Hepatic stellate cell (primary cell): Measurements from ENCODE around the gene UGT1A5.

ENCODE experiments used
- DNase-seq: peaks from one replicate; pipeline ENCODE4 v3.0.0; 2011; ENCODE audit warnings: low spot score

Gene UGT1A5

DNA sequence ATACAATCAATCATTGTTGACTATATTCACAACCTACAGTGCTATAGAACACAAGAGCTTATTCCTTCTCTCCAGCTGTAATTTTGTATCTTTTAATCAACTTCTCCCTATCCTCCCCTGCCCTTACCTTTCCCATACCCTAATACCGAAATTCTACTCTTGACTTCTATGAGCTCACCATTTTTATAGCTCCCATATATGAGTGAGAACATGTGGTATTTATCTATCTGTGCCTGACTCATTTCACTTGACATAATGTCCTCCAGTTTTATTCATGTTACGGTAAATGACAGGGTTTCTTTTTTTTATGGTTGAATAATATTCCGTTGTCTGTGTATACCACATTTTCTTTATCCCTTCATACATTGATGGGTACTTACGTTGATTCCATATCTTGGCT is 68.1 kb downstream of the UGT1A5 start:
- DNase-seq: no peak

DNA sequence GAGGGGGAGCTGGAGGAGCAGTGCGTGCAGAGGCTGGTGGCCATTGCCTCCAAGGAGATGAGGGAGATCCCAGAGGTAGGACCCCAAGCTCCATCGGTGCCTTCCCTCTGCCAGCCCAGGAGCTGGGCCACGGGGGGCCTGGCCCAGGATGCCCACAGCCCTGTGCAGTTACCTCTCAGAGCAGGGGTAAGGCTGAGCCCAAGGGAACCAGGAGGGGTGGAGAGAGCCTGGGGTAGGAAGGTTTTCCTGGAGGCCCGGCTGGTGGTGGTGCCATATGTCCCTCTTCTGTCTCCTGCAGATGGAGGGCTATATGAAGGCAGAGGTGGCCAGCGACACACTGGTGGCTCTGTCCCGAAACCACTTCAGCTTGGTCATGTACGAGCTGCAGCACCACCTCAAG is 76.8 kb downstream of the UGT1A5 start:
- DNase-seq: no peak

DNA sequence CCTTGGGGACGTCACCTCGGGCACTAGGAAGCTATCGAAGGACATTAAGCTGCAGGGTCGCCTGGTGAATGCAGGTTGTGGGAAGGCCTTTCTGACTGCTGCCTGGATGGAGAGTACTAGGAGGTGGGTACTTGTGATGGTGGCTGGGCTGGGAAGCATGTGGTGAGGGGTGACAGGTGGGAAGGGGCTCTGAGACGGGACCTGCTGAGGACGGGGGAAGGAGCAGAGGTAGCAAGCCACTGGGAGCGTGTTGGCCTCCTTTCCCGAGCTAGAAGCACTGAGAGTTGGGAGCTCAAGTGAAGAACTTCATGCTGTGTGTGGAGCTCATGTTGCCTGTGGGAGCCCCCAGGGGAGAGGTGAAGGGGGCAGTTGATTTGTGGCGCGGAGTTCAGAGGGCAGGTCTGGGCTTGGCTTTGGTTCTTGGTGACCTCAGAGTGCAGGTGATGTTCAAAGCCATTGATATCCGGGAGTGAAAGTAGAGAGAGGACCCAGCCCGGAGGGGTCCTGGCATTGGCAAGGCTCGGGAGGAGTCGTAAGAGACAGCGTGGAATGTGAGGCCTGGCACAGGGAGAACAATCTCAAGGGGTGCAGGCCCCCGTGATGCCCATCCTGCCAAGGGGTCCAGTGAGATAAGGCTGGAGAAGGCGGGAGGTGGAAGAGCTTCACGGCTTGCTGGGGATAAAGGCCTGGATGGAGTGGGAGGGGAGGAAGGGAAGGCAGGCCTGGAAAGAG is 78.6 kb downstream of the UGT1A5 start:
- DNase-seq: no peak

DNA sequence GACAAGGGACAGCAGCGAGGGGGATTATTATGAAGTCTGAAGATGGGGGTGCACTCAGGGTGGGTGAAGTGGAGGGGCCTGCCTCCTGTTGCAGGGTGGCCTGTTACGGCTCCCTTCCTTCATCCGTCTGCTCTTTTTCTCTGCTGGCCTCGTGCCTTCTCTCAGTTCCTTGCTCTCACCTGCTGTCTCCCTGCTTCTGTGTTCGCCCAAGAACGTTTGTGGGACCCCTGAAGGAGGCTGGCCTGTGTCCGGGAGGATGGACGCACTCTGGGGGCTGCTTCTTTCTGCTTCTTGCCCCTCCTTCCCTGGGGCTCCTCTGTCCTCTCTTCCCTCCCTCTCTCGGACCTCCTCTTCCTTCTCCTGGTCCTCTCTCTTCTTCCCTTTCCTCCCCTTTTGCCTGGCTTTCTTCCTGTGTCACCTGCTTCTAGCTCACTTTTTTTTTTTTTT is 79.2 kb downstream of the UGT1A5 start:
- DNase-seq: no peak

DNA sequence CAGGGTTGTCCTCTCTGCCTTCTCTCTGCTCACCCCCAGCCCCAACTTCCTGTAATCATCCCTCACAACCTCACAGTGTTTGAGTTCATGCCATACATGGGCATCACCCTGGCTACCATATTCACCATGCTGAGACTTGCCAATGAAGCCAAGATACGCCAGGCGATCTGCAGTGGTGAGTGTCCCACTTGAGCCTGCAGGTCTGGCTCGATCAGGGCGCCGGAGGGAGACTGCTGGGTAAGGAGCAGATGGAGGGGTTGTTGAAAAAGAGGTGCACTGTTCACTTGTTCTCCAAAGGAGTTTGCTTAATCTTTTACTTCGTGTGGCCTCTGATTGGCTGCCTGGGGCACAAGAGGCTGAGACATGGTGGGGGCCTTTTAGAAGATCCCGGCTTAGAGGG is 80.0 kb downstream of the UGT1A5 start:
- no peak for DNase-seq

DNA sequence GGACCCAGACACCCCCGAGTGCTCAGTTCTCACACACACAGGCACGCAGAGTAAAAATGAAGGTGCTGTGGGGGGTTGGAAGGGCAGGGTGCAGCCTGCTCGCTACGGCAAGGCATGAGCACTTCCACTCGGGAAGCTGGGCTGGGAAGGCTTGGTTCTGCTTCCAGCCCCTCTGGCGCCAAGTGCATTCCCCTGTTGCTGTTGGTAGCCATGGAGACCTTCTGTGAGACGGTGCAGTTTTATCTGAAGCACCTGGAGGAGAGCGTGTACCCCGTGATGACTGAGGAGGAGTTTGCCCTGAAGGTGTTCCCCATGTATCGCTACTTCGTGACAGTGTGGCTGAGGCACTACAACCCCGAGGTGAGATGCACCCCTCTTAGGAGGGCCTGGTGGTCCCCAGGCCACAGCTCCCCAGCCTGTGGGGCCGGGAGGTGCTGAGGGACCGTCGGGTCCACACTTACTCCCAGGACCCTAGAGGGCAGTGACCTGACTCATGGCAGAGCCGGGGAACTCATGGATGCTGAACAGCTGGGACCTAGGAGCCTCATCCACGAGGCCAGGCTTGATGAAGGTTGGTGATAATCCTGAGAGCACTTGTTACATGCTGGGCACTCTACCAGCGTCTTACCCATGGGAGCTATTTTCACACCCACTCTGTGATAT is 80.9 kb downstream of the UGT1A5 start:
- DNase-seq: no peak

DNA sequence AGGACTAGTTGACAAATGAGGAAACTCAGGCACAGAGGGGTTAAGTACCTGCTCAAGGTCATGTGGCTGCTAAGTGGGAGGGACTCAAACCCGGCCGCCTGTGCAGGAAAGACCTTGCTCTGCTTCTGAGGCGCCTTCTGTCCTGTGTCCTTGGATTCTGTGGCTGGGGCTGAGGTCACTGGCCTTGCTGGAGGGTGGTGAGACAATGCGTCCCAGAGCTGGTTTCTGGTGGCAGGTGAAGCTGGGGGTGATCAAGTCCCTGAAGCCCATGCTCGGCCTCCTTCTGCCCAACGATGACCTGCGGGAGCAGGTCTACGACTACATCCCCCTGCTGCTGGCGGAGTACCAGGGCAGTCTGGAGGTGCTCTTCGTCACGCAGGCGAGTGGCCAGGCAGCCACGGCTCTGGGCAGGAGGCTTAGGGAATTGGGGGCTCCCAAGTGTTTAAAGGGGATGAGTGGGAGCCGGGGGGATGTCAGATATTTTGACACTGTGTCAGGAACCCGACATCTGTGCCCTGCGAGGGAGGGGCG is 81.5 kb downstream of the UGT1A5 start:
- DNase-seq: no peak

DNA sequence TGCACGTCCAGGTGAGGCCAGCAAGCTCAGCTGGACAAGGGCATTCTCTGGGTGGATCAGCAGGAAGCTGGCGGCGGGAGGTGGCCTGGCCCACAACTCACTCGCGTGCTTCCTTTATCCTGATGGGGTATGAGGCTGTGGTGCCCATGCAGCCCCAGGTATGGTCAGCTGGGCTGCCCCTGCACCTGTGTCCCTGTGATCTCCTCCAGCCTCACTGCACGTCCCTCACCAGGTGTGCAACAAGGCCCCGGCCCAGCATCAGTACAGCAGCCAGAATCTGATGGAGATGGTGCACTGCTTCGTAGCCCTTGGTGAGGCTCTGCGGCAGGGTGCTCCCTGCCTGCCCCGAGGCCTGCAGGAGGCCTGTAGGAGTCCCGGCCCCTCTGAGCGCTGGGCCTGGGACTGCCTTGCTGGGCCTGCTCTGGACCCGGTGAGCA is 83.0 kb downstream of the UGT1A5 start:
- DNase-seq: no peak

DNA sequence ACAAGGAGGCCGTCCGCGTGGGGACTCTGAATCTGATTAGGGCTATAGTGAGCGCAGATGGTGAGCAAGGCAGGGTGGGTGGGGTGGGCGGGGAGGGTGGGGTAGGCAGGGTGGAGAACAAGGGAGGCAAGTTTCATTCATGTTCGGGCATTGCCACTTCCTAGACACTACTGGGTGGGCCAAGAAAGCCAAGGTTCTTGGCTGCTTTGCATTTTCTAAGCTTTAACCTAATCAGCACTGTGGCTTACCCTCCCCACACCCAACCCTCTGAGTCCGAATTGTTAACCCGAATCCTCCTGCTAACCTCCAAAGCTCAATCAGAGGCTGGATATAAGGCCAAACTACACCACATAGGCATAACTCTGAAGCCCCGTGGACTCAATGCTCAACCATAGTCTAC is 83.5 kb downstream of the UGT1A5 start:
- DNase-seq: no peak

DNA sequence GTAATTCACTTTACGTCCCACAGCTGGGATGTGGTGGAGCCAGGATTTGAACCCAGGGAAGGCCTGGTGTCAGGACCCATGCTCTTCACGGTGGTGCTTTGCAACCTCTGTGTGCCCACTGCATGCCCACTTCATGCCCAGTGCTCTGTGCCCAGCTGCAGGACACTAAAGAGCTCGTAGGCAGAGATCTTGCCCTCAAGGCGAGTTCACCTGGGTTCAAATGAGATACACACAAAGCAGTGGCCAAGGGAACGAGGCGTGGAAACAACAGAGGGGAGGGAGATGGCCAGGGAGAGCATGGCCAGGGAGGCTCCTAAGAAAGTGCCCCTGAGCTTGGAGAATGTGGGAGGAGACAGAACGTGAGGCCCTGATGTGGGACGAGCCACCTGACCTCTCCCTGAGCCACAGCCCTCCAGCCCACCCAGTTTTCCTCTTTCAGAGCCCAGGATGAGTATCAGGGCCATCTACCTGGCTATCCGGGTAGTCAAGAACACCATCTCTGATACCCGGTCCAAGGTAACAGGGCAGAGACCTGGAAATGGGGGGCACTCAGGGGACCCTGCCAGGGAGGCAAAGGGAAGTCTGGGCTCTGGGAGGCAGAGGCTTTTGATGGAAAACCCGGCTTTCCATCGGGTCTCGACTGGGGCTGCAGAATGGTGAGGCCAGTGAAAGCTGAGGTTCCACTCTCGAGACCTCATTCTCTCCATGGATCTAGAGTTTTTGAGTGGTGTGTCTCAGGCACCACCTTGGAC is 85.8 kb downstream of the UGT1A5 start:
- DNase-seq: no peak

DNA sequence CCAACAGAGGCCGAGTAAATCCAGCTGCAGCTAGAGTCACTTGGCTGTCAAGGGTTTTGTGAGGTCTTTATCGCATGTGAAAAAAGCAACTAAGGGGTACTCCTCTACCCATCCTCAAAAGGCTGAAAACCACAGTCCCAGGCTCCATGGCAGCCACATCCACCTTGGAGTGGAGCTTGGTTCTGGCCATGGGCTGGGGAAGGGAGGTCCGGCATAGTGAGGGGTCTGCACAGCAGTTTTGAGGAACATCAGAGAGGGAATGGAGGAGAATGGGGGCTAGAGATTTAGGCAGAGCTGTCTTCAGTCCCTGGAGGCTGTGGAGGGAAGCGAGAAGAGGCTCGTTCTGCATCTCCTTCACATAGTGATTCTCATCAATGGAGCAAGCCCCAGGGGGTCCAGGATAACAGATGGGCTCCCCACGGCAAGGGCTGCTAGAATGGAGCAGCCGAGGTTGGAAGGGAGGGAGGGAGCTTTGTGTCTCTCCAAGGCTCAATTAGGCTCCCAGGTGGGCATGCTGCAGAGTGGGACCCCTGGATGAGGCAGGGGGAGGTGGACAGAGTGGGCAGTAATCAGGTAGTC is 86.5 kb downstream of the UGT1A5 start:
- DNase-seq: no peak

DNA sequence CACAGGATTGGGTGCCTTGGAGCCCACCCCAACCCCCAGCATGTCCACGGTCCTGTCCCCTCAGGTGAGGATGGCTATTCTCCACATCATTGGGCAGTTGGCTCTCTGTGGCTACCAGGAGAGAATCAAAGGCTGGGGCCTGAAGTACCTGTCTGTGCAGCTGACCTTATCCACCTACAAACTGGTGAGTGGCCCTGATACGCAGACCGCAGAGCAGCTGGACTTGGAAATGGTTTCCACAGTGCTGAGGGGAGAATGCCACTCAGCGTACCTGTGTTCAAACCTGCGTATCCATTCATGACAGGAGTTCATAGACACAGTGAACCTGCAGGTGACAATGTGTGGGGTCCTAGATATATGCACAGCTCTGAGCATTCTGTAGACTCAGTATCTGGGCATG is 87.0 kb downstream of the UGT1A5 start:
- no peak for DNase-seq

DNA sequence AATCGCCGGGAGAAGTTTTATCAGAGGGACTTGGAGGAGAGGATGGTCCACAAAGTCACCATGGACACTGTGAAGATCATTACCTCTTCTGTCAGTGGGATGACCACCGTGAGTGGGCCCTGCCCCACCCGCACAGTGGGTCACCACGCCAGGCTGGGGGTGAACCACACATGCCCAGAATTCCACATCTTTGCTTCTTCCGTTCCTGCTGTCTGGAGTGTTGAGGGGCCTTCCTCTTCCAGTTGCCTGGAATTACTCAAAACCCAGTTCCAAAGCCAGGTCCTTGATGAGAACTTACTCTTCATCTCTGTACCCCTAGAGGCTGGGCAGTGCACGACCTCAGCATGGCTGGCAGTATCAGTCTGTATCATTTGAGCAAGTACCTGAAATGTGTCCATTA is 87.5 kb downstream of the UGT1A5 start:
- no peak for DNase-seq

DNA sequence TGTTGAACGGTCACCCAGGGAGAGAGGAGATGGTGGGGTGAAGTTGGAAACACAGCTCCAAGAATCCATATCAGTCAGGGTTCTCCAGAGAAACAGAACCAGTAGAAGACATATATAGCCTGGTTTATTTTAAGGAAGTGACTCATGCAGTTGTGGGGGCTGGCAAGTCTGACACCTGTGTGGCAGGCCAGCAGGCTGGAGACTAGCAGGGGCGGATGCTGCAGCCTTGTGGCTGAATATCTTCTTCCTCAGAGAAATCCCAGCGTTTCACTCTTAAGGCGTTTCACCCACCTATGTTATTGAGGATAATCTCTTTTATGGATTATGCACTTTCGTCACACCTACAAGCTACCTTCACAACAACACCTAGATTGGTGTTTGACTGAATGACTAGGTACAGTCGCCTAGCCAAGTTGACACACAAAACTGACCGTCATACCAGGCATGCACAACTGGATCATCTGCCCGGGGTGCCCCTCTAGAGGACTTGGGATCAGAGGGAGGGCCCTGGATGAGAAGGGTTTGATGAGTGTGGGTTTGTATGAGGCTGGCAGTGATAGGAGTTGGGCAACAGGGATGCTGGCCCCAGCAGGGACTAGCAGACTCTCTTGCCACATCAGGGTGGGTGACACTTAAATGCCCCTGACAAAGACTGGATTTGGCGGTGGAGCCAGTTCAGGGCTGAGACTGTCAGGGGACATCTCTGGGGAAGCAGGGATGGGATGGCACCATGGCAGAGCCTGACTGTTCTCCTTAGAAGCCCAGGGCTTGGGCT is 88.8 kb downstream of the UGT1A5 start:
- DNase-seq: no peak

DNA sequence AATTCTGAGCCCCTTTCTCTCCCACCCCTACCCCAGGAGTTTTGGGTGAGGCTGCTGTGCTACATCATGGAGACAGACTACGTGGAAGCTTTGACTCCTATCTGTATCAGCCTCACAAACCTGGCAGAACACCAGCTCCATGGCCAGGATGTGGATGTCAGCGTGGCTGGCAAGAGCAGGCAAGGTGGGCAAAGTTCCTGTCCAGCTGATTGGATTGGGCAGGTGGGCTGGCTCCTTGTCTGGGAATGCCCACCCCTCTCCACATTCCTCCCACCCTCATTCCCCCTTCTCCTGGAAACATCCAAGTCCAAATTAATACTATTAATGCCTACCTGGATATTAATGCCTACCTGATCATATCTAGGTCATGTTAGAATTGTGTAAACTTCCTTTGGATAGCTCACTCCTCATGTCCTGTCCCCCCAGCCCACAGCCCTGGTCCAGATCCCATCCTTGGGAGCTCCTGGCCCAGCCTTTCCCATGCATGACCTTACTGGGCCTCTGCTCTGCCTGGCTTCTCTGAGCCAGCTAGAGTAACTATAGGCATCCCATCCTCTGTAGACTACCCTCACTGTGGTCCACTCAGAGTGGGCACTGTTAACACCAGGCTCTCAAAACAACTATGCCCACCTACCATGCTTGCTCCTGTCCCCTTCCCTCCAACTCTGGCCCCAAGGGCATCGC is 89.6 kb downstream of the UGT1A5 start:
- no peak for DNase-seq

DNA sequence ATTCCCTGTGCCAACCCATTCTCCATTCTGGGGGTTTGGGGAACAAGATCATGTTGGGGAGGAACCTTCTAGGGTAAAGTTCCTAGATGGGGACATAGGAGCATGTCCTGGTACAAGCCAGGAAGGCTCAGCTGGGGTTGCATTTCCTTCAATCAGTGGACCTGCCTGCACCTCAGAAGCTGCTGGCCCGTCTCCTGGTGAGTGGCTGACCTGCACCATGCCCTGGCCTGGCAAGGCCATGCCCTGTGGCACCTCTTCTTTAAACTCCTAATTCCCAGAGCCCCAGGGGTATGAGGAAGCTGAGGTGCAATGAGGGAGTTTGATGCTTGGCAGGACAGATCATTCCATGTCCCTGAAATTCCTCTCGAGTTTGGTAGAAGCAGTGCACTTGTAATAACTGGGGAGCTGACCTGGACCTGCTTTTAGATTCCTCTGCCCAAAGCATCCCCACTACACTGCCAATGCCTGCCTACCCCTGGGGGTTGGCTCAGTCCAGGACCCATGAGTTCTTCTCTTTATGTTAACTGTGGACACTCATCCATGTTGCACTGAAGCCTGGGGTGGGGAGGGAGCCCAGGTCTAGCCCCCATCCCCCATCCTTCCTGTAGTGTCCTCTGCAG is 90.7 kb downstream of the UGT1A5 start:
- DNase-seq: no peak

DNA sequence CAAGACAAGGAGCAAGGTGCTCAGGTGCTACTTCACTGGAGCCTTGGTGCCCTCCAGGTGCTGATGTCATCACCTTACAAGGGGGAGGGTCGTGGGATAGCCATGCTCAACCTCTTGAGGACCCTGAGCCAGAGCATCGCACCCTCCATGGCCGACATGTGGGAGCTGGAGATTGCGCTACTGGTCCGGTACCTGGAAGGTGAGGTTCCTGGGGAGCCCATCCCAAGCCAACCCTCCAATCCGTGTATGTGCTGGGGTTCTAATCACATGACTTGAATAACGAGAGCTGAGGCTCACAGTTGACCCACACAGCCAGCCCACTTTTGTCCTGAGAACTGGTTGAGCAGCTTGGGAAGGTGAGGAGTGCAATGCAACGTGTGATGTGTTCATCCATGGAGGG is 91.3 kb downstream of the UGT1A5 start:
- no peak for DNase-seq

DNA sequence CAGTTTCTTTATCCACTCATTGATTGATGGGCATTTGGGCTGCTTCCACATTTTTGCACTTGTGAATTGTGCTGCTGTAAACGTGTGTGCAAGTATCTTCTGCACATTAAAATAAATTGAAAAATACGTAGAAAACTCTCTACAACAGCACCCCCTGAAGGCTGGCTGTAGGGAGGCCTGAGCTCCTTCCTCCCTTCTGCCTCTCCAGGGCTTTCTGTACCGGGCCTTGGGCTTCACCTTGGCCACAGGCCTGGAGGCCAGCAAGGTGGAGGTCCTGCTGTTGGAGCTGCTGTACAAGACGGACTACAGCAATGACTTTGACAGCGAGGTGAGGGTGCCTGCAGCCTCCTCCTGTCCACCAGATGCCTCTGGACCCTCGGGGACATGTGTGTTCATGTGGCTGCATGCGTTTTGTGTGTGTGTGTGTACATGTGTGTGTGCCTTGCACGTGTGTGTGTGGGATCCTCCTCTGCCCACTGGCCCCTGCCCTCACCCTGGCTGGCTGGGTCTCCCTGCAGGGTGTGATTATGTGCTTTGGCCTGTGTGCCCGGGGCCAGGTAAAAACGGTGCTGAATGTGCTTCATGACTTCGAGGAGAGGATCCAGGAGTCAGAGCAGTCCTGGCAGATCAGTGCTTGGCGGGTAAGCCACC is 94.6 kb downstream of the UGT1A5 start:
- DNase-seq: no peak

DNA sequence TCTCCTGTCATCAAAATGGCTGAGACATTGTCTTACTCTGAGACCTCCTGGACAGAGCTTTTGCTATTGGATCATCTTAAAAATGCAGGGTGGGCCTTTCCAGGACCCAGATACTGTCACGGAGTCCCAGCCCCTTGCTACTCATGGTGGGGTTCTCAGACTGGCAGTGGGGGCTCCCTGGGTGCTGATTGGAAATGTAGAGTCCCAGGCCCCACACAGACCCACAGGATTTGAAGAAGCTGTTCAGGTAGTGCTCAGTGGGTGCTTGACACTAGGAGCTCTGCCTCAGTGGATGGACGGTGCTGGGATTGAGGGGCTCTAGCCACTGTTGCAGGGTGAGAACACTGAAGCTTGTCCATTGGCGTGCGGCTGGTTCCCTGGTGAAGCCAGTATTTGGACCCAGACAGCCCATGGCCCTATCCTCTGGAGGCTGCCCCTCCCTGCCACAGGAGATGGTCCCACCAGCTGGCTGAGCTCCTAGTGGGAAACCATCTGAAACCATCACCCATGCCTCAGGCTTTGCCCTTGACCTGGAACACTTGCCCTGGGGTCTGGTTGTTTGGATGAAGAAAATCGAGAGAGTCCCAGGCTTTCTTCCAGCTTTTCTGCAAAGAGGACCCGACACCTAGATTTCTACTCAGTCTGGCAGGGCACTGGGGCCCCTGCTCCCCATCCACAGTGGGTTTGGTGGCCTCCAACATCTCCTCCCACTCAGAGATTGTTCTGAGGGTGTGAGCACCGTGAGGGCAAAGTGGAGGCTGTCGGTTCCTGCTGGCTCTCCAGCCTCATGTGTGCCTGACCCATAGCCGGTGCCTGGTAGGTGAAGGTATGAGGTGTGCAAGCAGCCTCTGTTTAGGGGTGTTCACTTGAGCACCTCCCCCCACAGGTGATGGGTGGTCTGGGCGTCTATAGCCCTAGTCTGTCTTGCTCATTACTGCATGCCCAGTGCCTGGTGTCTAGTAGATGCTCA is 95.5 kb downstream of the UGT1A5 start:
- DNase-seq: no peak
